OCI-LY7 (cell line): ENCODE measurements around the gene GRXCR1. TPM values are rescaled to one million over a fixed set of nuclear protein-coding genes. Genes with fewer than 3 reads are reported as not detected.
A peak's percentile ranks its signal among the peaks of the same experiment; 100 is the strongest.

ENCODE experiments used
- BruUV-seq: library from RNA; stranded (reverse); fragments of 400-500 nt; replicated peaks from 2 replicates; lab custom pipeline; 2021; lab: Mats Ljungman, UMichigan
- CTCF ChIA-PET: fragments of 300-600 bp; sonication (Branson Sonifier 250); formaldehyde crosslinking; loops from one replicate; lab custom pipeline; 2022; ENCODE audit warnings: antibody characterized with exemption; ENCODE audit not compliant: unreplicated experiment; lab: Charles Lee
- POLR2A ChIA-PET: fragments of 300-600 bp; sonication (Branson Sonifier 250); formaldehyde crosslinking; loops from one replicate; lab custom pipeline; 2022; ENCODE audit warnings: antibody characterized with exemption; lab: Charles Lee
- DNase-seq: peaks from one replicate; pipeline ENCODE4 v3.0.0-alpha.2; 2015; ENCODE audit warnings: low spot score
- H2AFZ ChIP-seq: fragments of 200-600 bp; sonication (generic), shearing (Covaris generic); 2 replicates; pipeline ENCODE4 v1.6.1; 2014; ENCODE audit warnings: mild to moderate bottlenecking, antibody characterized with exemption, low read length, moderate library complexity
- H3K27ac ChIP-seq: fragments of 200-600 bp; sonication (generic); 2 replicates; pipeline ENCODE4 v1.5.1; 2014; ENCODE audit warnings: mixed run types, low read depth, mild to moderate bottlenecking, moderate library complexity, low read length, inconsistent platforms; ENCODE audit not compliant: poor library complexity, severe bottlenecking
- H3K36me3 ChIP-seq: fragments of 200-600 bp; sonication (generic); 2 replicates; pipeline ENCODE4 v1.6.1; 2014; ENCODE audit warnings: mild to moderate bottlenecking, antibody characterized with exemption, low read length, moderate library complexity, mixed read lengths; ENCODE audit not compliant: insufficient read depth
- H3K4me1 ChIP-seq: fragments of 200-600 bp; sonication (generic); 2 replicates; pipeline ENCODE4 v1.5.1; 2014; ENCODE audit warnings: mild to moderate bottlenecking, low read length; ENCODE audit not compliant: insufficient read depth, poor library complexity, severe bottlenecking
- H3K4me2 ChIP-seq: fragments of 200-600 bp; sonication (generic); 2 replicates; pipeline ENCODE4 v1.6.1; 2014; ENCODE audit warnings: mild to moderate bottlenecking, low read length
- H3K4me3 ChIP-seq: fragments of 200-600 bp; sonication (generic); 2 replicates; pipeline ENCODE4 v1.5.1; 2014; ENCODE audit warnings: mild to moderate bottlenecking, low read depth, low read length; ENCODE audit not compliant: poor library complexity, severe bottlenecking
- H3K79me2 ChIP-seq: fragments of 200-600 bp; sonication (generic); 2 replicates; pipeline ENCODE4 v1.6.1; 2016; ENCODE audit warnings: low read depth, mild to moderate bottlenecking, low read length, moderate library complexity, mixed read lengths; ENCODE audit not compliant: insufficient read depth
- H3K9me2 ChIP-seq: fragments of 200-600 bp; sonication (generic); 2 replicates; pipeline ENCODE4 v1.6.1; 2016; ENCODE audit warnings: mild to moderate bottlenecking, low read length, mixed read lengths; ENCODE audit not compliant: insufficient read depth
- H3K9me3 ChIP-seq: fragments of 200-600 bp; sonication (generic); 2 replicates; pipeline ENCODE4 v1.6.1; 2014; ENCODE audit warnings: mild to moderate bottlenecking, mixed run types, low read length, mixed read lengths
- H4K20me1 ChIP-seq: fragments of 200-600 bp; sonication (generic); 2 replicates; pipeline ENCODE4 v1.6.1; 2014; ENCODE audit warnings: mild to moderate bottlenecking, antibody characterized with exemption, low read length, moderate library complexity, mixed read lengths; ENCODE audit not compliant: insufficient read depth
- CTCF ChIP-seq: fragments of 200-600 bp; sonication (generic); conservative IDR thresholded peaks from 2 replicates; pipeline ENCODE4 v1.5.1; 2014; ENCODE audit warnings: mild to moderate bottlenecking, antibody characterized with exemption, low read length, moderate library complexity, mixed read lengths
- EZH2phosphoT487 ChIP-seq: fragments of 200-600 bp; sonication (generic); IDR thresholded peaks from 2 replicates; pipeline ENCODE4 v1.6.1; 2018; ENCODE audit warnings: low read depth, borderline replicate concordance, mild to moderate bottlenecking, mixed run types, antibody characterized with exemption, low read length, moderate library complexity, mixed read lengths
- intact Hi-C: fragments of 100-400 bp; cut with micrococcal nuclease; formaldehyde crosslinking; loops from one replicate; pipeline ENCODE4 v1.10.0; 2022; ENCODE audit not compliant: unreplicated experiment
- total RNA-seq, 2 experiments: library from RNA; depleted of rRNA in 1 of 2; stranded (reverse); fragments of >200 nt in 1 of 2; shearing (Covaris generic) in 1 of 2; gene quantifications; 2 replicates each; pipeline ENCODE4 v1.2.3, GENCODE V29; 2014 to 2022

Gene GRXCR1
- total RNA-seq, 2 experiments from 2014 or later: not detected

- no TSS peak for BruUV-seq
- no peak overlapping the region for H2AFZ ChIP-seq
- no peaks in the 10 kb centered on the region for H3K4me1 ChIP-seq
- H3K79me2 ChIP-seq: no peaks in the 10 kb centered on the region
- TF ChIP-seq EZH2phosphoT487 (no peak), CTCF (peak; percentile 59)
- H3K27ac ChIP-seq: no peak overlapping the region
- no peaks in the 10 kb centered on the region; the same call in 1 of the 2 replicates for H4K20me1 ChIP-seq
- peak; percentile 1 for DNase-seq
- intact Hi-C loops: no loop called here
- no peak overlapping the region for H3K4me3 ChIP-seq
- POLR2A ChIA-PET: interaction anchor here (1.6 kb wide), 1 partner anchor 24 kb away, joined by 3 read pairs; no protein-coding TSS in a partner anchor
- H3K9me2 ChIP-seq: no peaks in the 10 kb centered on the region
- no peaks in the 10 kb centered on the region for H3K9me3 ChIP-seq
- H3K36me3 ChIP-seq: no peaks in the 10 kb centered on the region
- CTCF ChIA-PET: no interaction called here
- no peak overlapping the region for H3K4me2 ChIP-seq
These were observed 156.1 kb downstream of the GRXCR1 start for GRCh38 chr4:43048570-43048969.

GRCh38 chr4:43049326-43049725 lies 156.8 kb downstream of the GRXCR1 start:
- no peaks in the 10 kb centered on the region; the same call in 1 of the 2 replicates for H4K20me1 ChIP-seq
- TF ChIP-seq CTCF: no peak
- TF ChIP-seq EZH2phosphoT487: no peak
- no peak for DNase-seq
- no peaks in the 10 kb centered on the region for H3K4me1 ChIP-seq
- no peaks in the 10 kb centered on the region for H3K9me2 ChIP-seq
- no peak overlapping the region for H2AFZ ChIP-seq
- intact Hi-C loops: no loop called here
- H3K27ac ChIP-seq: no peak overlapping the region
- CTCF ChIA-PET: no interaction called here
- H3K4me3 ChIP-seq: no peak overlapping the region
- no peaks in the 10 kb centered on the region for H3K36me3 ChIP-seq
- H3K9me3 ChIP-seq: no peaks in the 10 kb centered on the region
- POLR2A ChIA-PET: no interaction called here
- H3K4me2 ChIP-seq: no peak overlapping the region
- no TSS peak for BruUV-seq
- no peaks in the 10 kb centered on the region for H3K79me2 ChIP-seq

- Histone ChIP-seq H4K20me1 (no peaks in the 10 kb centered on the region), H3K79me2 (no peaks in the 10 kb centered on the region), H3K9me3 (no peaks in the 10 kb centered on the region), H3K9me2 (no peaks in the 10 kb centered on the region), H3K4me3 (no peak overlapping the region), H3K4me1 (no peaks in the 10 kb centered on the region), H3K4me2 (no peak overlapping the region), H3K36me3 (no peaks in the 10 kb centered on the region), H2AFZ (no peak overlapping the region), H3K27ac (no peak overlapping the region)
- POLR2A ChIA-PET: interaction anchor here (0.5 to 1.1 kb wide), 2 partner anchors 9 to 43 kb away, joined by 3 to 4 read pairs; no protein-coding TSS in a partner anchor
- TF ChIP-seq EZH2phosphoT487 (no peak), CTCF (no peak)
- BruUV-seq: no TSS peak
- no peak for DNase-seq
- intact Hi-C loops: no loop called here
- CTCF ChIA-PET: no interaction called here
These were observed 173.9 kb downstream of the GRXCR1 start for GRCh38 chr4:43066415-43066814.
